PC-9 (cell line): ENCODE results near the gene GALNT2. TPM values are rescaled to one million over a fixed set of nuclear protein-coding genes. Genes with fewer than 3 reads are reported as not detected.

ENCODE experiments used
- BruUV-seq: library from RNA; stranded (reverse); fragments of 400-500 nt; replicated peaks from 2 replicates; lab custom pipeline; 2021; lab: Mats Ljungman, UMichigan
- CTCF ChIA-PET: fragments of 300-600 bp; sonication (Branson Sonifier 250); formaldehyde crosslinking; loops from one replicate; lab custom pipeline; 2022; ENCODE audit warnings: antibody characterized with exemption; lab: Charles Lee
- POLR2A ChIA-PET: fragments of 300-600 bp; sonication (Branson Sonifier 250); formaldehyde crosslinking; loops from one replicate; lab custom pipeline; 2022; ENCODE audit warnings: antibody characterized with exemption; ENCODE audit not compliant: unreplicated experiment; lab: Charles Lee
- DNase-seq, 2 experiments: peaks; one replicate each; pipeline versions ENCODE4 v3.0.0 to v3.0.0-alpha.2; 2015 to 2022; ENCODE audit warnings: mixed read lengths in 1 of 2
- H2AFZ ChIP-seq: fragments of 200-600 bp; sonication (generic); 2 replicates; pipeline ENCODE4 v1.8.1; 2017; ENCODE audit warnings: antibody characterized with exemption
- H3F3A ChIP-seq: fragments of 200-600 bp; sonication (generic); 2 replicates; pipeline ENCODE4 v1.8.1; 2017; ENCODE audit warnings: antibody characterized with exemption, mild to moderate bottlenecking, low read depth; ENCODE audit not compliant: insufficient read depth
- H3K27ac ChIP-seq: fragments of 200-600 bp; sonication (generic); 2 replicates; pipeline ENCODE4 v1.6.1; 2016; ENCODE audit warnings: mixed run types
- H3K27me3 ChIP-seq: fragments of 200-600 bp; sonication (generic); 2 replicates; pipeline ENCODE4 v1.6.1; 2016; ENCODE audit warnings: low read depth, mixed run types; ENCODE audit not compliant: insufficient read depth
- H3K36me3 ChIP-seq: fragments of 200-600 bp; sonication (generic); 2 replicates; pipeline ENCODE4 v1.6.1; 2016; ENCODE audit warnings: low read depth, mixed run types
- H3K4me1 ChIP-seq: fragments of 200-600 bp; sonication (generic); replicated peaks from 2 replicates; pipeline ENCODE4 v1.6.1; 2016; ENCODE audit warnings: mixed run types; ENCODE audit not compliant: insufficient read depth
- H3K4me2 ChIP-seq: fragments of 200-600 bp; sonication (generic); 2 replicates; pipeline ENCODE4 v1.6.1; 2017; ENCODE audit warnings: mixed run types
- H3K4me3 ChIP-seq: fragments of 200-600 bp; sonication (generic); 2 replicates; pipeline ENCODE4 v1.6.1; 2016; ENCODE audit warnings: mixed run types
- H3K79me2 ChIP-seq: fragments of 200-600 bp; sonication (generic); 2 replicates; pipeline ENCODE4 v1.6.1; 2017; ENCODE audit warnings: low read depth, mixed run types
- H3K9me2 ChIP-seq: fragments of 200-600 bp; sonication (generic); 2 replicates; pipeline ENCODE4 v1.8.1; 2017; ENCODE audit warnings: mild to moderate bottlenecking; ENCODE audit not compliant: insufficient read depth
- H3K9me3 ChIP-seq: fragments of 200-600 bp; sonication (generic); 2 replicates; pipeline ENCODE4 v1.8.1; 2016; ENCODE audit warnings: low read depth; ENCODE audit not compliant: insufficient read depth
- H4K20me1 ChIP-seq: fragments of 200-600 bp; sonication (generic); 2 replicates; pipeline ENCODE4 v1.8.1; 2017; ENCODE audit not compliant: insufficient read depth
- CTCF ChIP-seq: fragments of 200-600 bp; sonication (generic); conservative IDR thresholded peaks from 2 replicates; pipeline ENCODE4 v1.6.1; 2017; ENCODE audit warnings: mixed run types, antibody characterized with exemption, mild to moderate bottlenecking, moderate library complexity
- EZH2 ChIP-seq: fragments of 200-600 bp; sonication (generic); IDR thresholded peaks from 2 replicates; pipeline ENCODE4 v1.8.0; 2017; ENCODE audit warnings: antibody characterized with exemption, low read depth
- intact Hi-C: fragments of 100-400 bp; cut with micrococcal nuclease; formaldehyde crosslinking; loops from one replicate; pipeline ENCODE4 v1.10.0; 2022; ENCODE audit not compliant: unreplicated experiment
- total RNA-seq: library from RNA; stranded (reverse); gene quantifications from 2 replicates; pipeline ENCODE4 v1.2.3, GENCODE V29; 2021

The GALNT2 gene
- total RNA-seq, 1 experiment from 2014 or later: 121 TPM

- peaks cover 11% of the 10 kb centered on the region for H3K79me2 ChIP-seq
- POLR2A ChIA-PET: no interaction called here
Measured at GRCh38 chr1:230172016-230172537, 105.0 kb downstream of the GALNT2 start.

GRCh38 chr1:230173187-230173975, 106.3 kb downstream of the GALNT2 start:
- H3F3A ChIP-seq: no peaks in the 10 kb centered on the region
- H2AFZ ChIP-seq: no peak overlapping the region
- peaks cover 11% of the 10 kb centered on the region for H3K79me2 ChIP-seq
- no peak for DNase-seq
- ChIA-PET CTCF (no interaction called here), POLR2A (interaction anchor here (0.6 kb wide), 1 partner anchor 1353 kb away, joined by 3 read pairs; no protein-coding TSS in a partner anchor)
- H3K36me3 ChIP-seq: no peaks in the 10 kb centered on the region
- no peak overlapping the region for H3K4me2 ChIP-seq
- peaks cover 3% of the 10 kb centered on the region; the same call in 1 of the 2 replicates for H4K20me1 ChIP-seq
- no TSS peak for BruUV-seq
- H3K4me1 ChIP-seq: no peaks in the 10 kb centered on the region
- intact Hi-C loops: no loop called here
- no peaks in the 10 kb centered on the region for H3K9me2 ChIP-seq
- H3K9me3 ChIP-seq: no peaks in the 10 kb centered on the region
- H3K4me3 ChIP-seq: no peak overlapping the region
- TF ChIP-seq CTCF (no peak), EZH2 (no peak)
- no peaks in the 10 kb centered on the region for H3K27me3 ChIP-seq
- no peak overlapping the region for H3K27ac ChIP-seq

More at GRCh38 chr1:230172016-230172537, 105.0 kb downstream of the GALNT2 start:
- no peak for DNase-seq
- Histone ChIP-seq H3K9me2 (no peaks in the 10 kb centered on the region), H3K36me3 (no peaks in the 10 kb centered on the region), H3K9me3 (peaks cover 3% of the 10 kb centered on the region; the same call in 1 of the 2 replicates), H4K20me1 (peaks cover 3% of the 10 kb centered on the region; the same call in 1 of the 2 replicates), H3K27ac (no peak overlapping the region), H3K4me3 (no peak overlapping the region), H2AFZ (no peak overlapping the region), H3F3A (no peaks in the 10 kb centered on the region), H3K4me1 (no peaks in the 10 kb centered on the region), H3K4me2 (no peak overlapping the region), H3K27me3 (no peaks in the 10 kb centered on the region)
- intact Hi-C loops: no loop called here
- BruUV-seq: no TSS peak
- CTCF ChIA-PET: no interaction called here
- TF ChIP-seq CTCF (no peak), EZH2 (no peak)

GRCh38 chr1:230174041-230174440, 107.0 kb downstream of the GALNT2 start:
- no peak overlapping the region for H3K4me2 ChIP-seq
- intact Hi-C loops: no loop called here
- CTCF ChIA-PET: no interaction called here

More at GRCh38 chr1:230174041-230174440, 107.0 kb downstream of the GALNT2 start:
- H2AFZ ChIP-seq: no peak overlapping the region
- no peaks in the 10 kb centered on the region for H3K27me3 ChIP-seq
- DNase-seq: no peak
- no TSS peak for BruUV-seq
- no peak for TF ChIP-seq EZH2
- TF ChIP-seq CTCF: no peak
- no peaks in the 10 kb centered on the region for H3F3A ChIP-seq
- no peak overlapping the region for H3K27ac ChIP-seq
- no peaks in the 10 kb centered on the region for H3K4me1 ChIP-seq
- peaks cover 11% of the 10 kb centered on the region for H3K79me2 ChIP-seq
- no peaks in the 10 kb centered on the region for H3K36me3 ChIP-seq
- peaks cover 3% of the 10 kb centered on the region; the same call in 1 of the 2 replicates for H4K20me1 ChIP-seq
- H3K9me2 ChIP-seq: no peaks in the 10 kb centered on the region
- H3K9me3 ChIP-seq: no peaks in the 10 kb centered on the region
- POLR2A ChIA-PET: interaction anchor here (0.6 kb wide), 1 partner anchor 1353 kb away, joined by 3 read pairs; no protein-coding TSS in a partner anchor
- H3K4me3 ChIP-seq: no peak overlapping the region
